ENCODE measurements around the gene LGALS7. TPM values are rescaled to one million over a fixed set of nuclear protein-coding genes. Genes with fewer than 3 reads are reported as not detected.

Gene LGALS7
- total RNA-seq, 2 experiments from 2014 or later = not detected

GRCh38 chr19:38817081-38817480, 43.8 kb upstream of the LGALS7 start:
- H3K4me1 ChIP-seq (ENCODE audit: insufficient read depth, low read length, poor library complexity, severe bottlenecking) = peaks cover 7% of the 10 kb centered on the region
- H3K27ac ChIP-seq (ENCODE audit: low read depth, low read length, poor library complexity, severe bottlenecking) = no peak overlapping the region
- BruUV-seq (replicated peaks) = no TSS peak
- H3K79me2 ChIP-seq (ENCODE audit: insufficient read depth, low read depth, low read length) = no peaks in the 10 kb centered on the region
- no peaks in the 10 kb centered on the region for H4K20me1 ChIP-seq (ENCODE audit: insufficient read depth, low read length)
- H3K4me2 ChIP-seq (ENCODE audit: low read length) = no peak overlapping the region
- no peak for DNase-seq (ENCODE audit: low spot score)
- H3K9me3 ChIP-seq (ENCODE audit: low read length) = no peaks in the 10 kb centered on the region
- no peak overlapping the region for H3K4me3 ChIP-seq (ENCODE audit: low read depth, low read length, poor library complexity, severe bottlenecking)
- ChIA-PET POLR2A (no interaction called here), CTCF (ENCODE audit: unreplicated experiment) (no interaction called here)
- H3K36me3 ChIP-seq (ENCODE audit: insufficient read depth, low read length) = 0 out of 2 replicates have a peak, but pooled peaks cover 9% of the 10 kb centered on the region
- intact Hi-C loops (cut with micrococcal nuclease; ENCODE audit: unreplicated experiment) = no loop called here
- no peak overlapping the region for H2AFZ ChIP-seq (ENCODE audit: low read length)
- H3K9me2 ChIP-seq (ENCODE audit: insufficient read depth, low read length) = no peaks in the 10 kb centered on the region
- no peak for TF ChIP-seq CTCF (conservative IDR thresholded peaks at IDR 0.05; ENCODE audit: low read length)
- TF ChIP-seq EZH2phosphoT487 (IDR thresholded peaks at IDR 0.05; ENCODE audit: borderline replicate concordance, low read depth, low read length) = no peak

- CTCF ChIA-PET (ENCODE audit: unreplicated experiment) = no interaction called here
- Histone ChIP-seq H3K9me3 (ENCODE audit: low read length) (no peaks in the 10 kb centered on the region), H3K79me2 (ENCODE audit: insufficient read depth, low read depth, low read length) (no peaks in the 10 kb centered on the region), H3K27ac (ENCODE audit: low read depth, low read length, poor library complexity, severe bottlenecking) (no peak overlapping the region), H2AFZ (ENCODE audit: low read length) (no peak overlapping the region), H4K20me1 (ENCODE audit: insufficient read depth, low read length) (no peaks in the 10 kb centered on the region), H3K9me2 (ENCODE audit: insufficient read depth, low read length) (no peaks in the 10 kb centered on the region), H3K4me3 (ENCODE audit: low read depth, low read length, poor library complexity, severe bottlenecking) (no peak overlapping the region), H3K4me2 (ENCODE audit: low read length) (no peak overlapping the region), H3K4me1 (ENCODE audit: insufficient read depth, low read length, poor library complexity, severe bottlenecking) (peaks cover 7% of the 10 kb centered on the region), H3K36me3 (ENCODE audit: insufficient read depth, low read length) (0 out of 2 replicates have a peak, but pooled peaks cover 9% of the 10 kb centered on the region)
- TF ChIP-seq EZH2phosphoT487 (IDR thresholded peaks at IDR 0.05; ENCODE audit: borderline replicate concordance, low read depth, low read length) = no peak
- TF ChIP-seq CTCF (conservative IDR thresholded peaks at IDR 0.05; ENCODE audit: low read length) = no peak
- no peak for DNase-seq (ENCODE audit: low spot score)
- intact Hi-C loops (cut with micrococcal nuclease; ENCODE audit: unreplicated experiment) = no loop called here
- POLR2A ChIA-PET = no interaction called here
- no TSS peak for BruUV-seq (replicated peaks)
Measured at GRCh38 chr19:38816131-38816750, 42.9 kb upstream of the LGALS7 start.
